OCI-LY3 (cell line): Measurements from ENCODE around the gene IGFBP6.

ENCODE experiments used
- CTCF ChIP-seq: fragments of 200-600, 300-600 bp; sonication (generic); IDR thresholded peaks from 2 replicates; pipeline ENCODE4 v1.5.1; 2014; ENCODE audit warnings: antibody characterized with exemption, low read length, low read depth
- EZH2phosphoT487 ChIP-seq: fragments of 200-600 bp; shearing (Covaris generic); IDR thresholded peaks from 2 replicates; pipeline ENCODE4 v1.6.1; 2018; ENCODE audit warnings: antibody characterized with exemption, mixed run types, low read depth

- no peak for TF ChIP-seq CTCF
- no peak for TF ChIP-seq EZH2phosphoT487
Observed at GRCh38 chr12:53133722-53134121, 36.3 kb downstream of the IGFBP6 start.
